Measurements from ENCODE around the gene SARNP.
A peak's percentile ranks its signal among the peaks of the same experiment; 100 is the strongest.

SARNP gene

GRCh38 chr12:55721601-55722213 is 95.8 kb downstream of the SARNP start:
- no peak for DNase-seq

- DNase-seq, result no peak
Measured at GRCh38 chr12:55720894-55721444, 96.6 kb downstream of the SARNP start.

GRCh38 chr12:55720071-55720564 is 97.4 kb downstream of the SARNP start, which contains the start of gene RDH5:
Gene RDH5, plus strand, starts transcription at chr12:55720393. Its CDS starts 792 bp downstream, at chr12:55721185.
- no peak for DNase-seq

- no peak for DNase-seq
Measured at GRCh38 chr12:55719371-55719770, 98.2 kb downstream of the SARNP start.

GRCh38 chr12:55718624-55719275 is 98.8 kb downstream of the SARNP start:
- no peak for DNase-seq

- no peak for DNase-seq
Measured at GRCh38 chr12:55718015-55718414, 99.5 kb downstream of the SARNP start.

GRCh38 chr12:55717011-55718007 is 100.2 kb downstream of the SARNP start:
- no peak for DNase-seq

- DNase-seq, result no peak
Measured at GRCh38 chr12:55716582-55716957, 101.0 kb downstream of the SARNP start.

GRCh38 chr12:55715833-55716581 is 101.5 kb downstream of the SARNP start, which contains the start of gene BLOC1S1:
Gene BLOC1S1, plus strand, starts transcription at chr12:55716046. Its CDS starts 6 bp downstream, at chr12:55716052.
- peak; percentile 91 for DNase-seq

GRCh38 chr12:55715169-55715764 is 102.3 kb downstream of the SARNP start:
- no peak for DNase-seq

GRCh38 chr12:55713721-55714120 is 103.8 kb downstream of the SARNP start:
- DNase-seq, result no peak

- no peak for DNase-seq
Measured at GRCh38 chr12:55712700-55713415, 104.7 kb downstream of the SARNP start.

GRCh38 chr12:55711786-55712553 is 105.6 kb downstream of the SARNP start:
- DNase-seq, result no peak

GRCh38 chr12:55708695-55709233 is 108.8 kb downstream of the SARNP start:
- no peak for DNase-seq

GRCh38 chr12:55707841-55708694 is 109.5 kb downstream of the SARNP start, which contains the start of gene ITGA7:
Gene ITGA7, minus strand, starts transcription at chr12:55707904. Its CDS starts 222 bp downstream, at chr12:55707682.
- DNase-seq, result peak; percentile 69
